MCF 10A (cell line): ENCODE measurements around the gene LMTK2. TPM values are rescaled to one million over a fixed set of nuclear protein-coding genes. Genes with fewer than 3 reads are reported as not detected.

Source experiments
- BruUV-seq: library from RNA; stranded (reverse); fragments of 400-500 nt; replicated peaks from 2 replicates; lab custom pipeline; 2021; lab: Mats Ljungman, UMichigan
- CTCF ChIA-PET: fragments of 300-600 bp; sonication (Branson Sonifier 250); formaldehyde crosslinking; extraction: SDS; loops from one replicate; lab custom pipeline; 2021; ENCODE audit warnings: antibody characterized with exemption, inconsistent platforms; lab: Yijun Ruan, JAX
- POLR2A ChIA-PET: fragments of 300-600, 350-650 bp; sonication (Branson Sonifier 250); formaldehyde crosslinking; extraction: SDS; loops from one replicate; lab custom pipeline; 2020; ENCODE audit warnings: antibody characterized with exemption, inconsistent platforms; lab: Yijun Ruan, JAX
- DNase-seq: peaks from one replicate; pipeline ENCODE4 v3.0.0-alpha.2; 2018; ENCODE audit not compliant: unreplicated experiment
- H3K27ac Mint-ChIP-seq: one replicate; pipeline ENCODE4 v1.8.0; 2022; ENCODE audit warnings: mild to moderate bottlenecking, low read depth, mixed read lengths; ENCODE audit not compliant: unreplicated experiment
- H3K27me3 Mint-ChIP-seq: one replicate; pipeline ENCODE4 v1.8.0; 2022; ENCODE audit warnings: mixed read lengths; ENCODE audit not compliant: insufficient read depth, unreplicated experiment
- H3K36me3 Mint-ChIP-seq: one replicate; pipeline ENCODE4 v1.8.0; 2022; ENCODE audit warnings: mild to moderate bottlenecking, moderate library complexity, mixed read lengths; ENCODE audit not compliant: insufficient read depth, unreplicated experiment
- H3K4me1 Mint-ChIP-seq: one replicate; pipeline ENCODE4 v1.8.0; 2022; ENCODE audit warnings: mixed read lengths; ENCODE audit not compliant: insufficient read depth, unreplicated experiment
- H3K4me3 Mint-ChIP-seq: one replicate; pipeline ENCODE4 v1.8.0; 2022; ENCODE audit warnings: mild to moderate bottlenecking, moderate library complexity, mixed read lengths; ENCODE audit not compliant: unreplicated experiment
- H3K9me3 Mint-ChIP-seq: one replicate; pipeline ENCODE4 v1.8.0; 2022; ENCODE audit warnings: mixed read lengths; ENCODE audit not compliant: unreplicated experiment
- intact Hi-C: fragments of 100-400 bp; cut with micrococcal nuclease; formaldehyde crosslinking; loops from 2 replicates; pipeline ENCODE4 v1.14.1; 2022
- total RNA-seq: library from RNA; stranded (reverse); gene quantifications from 2 replicates; pipeline ENCODE4 v1.2.3, GENCODE V29; 2022
- TF ChIP-seq, protein P1 (sequence below): fragments of 200-600 bp; IDR thresholded peaks from one replicate; pipeline ENCODE4 v1.8.0; 2022; ENCODE audit warnings: antibody characterized with exemption, mild to moderate bottlenecking; ENCODE audit not compliant: unreplicated experiment

The LMTK2 gene
- total RNA-seq, 1 experiment from 2014 or later, result 16.8 TPM

DNA sequence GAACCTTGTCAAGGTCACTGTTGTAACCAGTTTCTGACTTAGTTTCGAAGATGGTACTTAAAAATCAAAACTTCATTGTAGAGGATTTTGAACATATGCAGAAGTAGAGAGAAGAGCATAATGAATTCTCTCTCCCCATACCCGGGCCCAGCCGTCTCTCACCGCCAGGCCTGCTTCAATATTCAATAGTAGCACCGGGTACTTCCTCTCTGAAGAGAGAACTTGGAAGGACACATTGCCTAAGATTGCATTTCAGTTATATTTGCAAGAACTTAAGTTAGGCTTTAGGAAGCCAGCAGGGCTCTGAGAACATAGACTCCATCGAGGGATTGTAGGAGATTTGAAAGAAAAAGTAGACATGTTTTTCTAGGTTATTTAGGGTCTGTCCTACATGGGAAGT, 19.1 kb downstream of the LMTK2 start:
- Mint-ChIP-seq H3K9me3 (no peaks in the 10 kb centered on the region), H3K4me3 (no peak overlapping the region), H3K4me1 (peaks cover 25% of the 10 kb centered on the region), H3K27me3 (no peaks in the 10 kb centered on the region), H3K36me3 (peaks cover 6% of the 10 kb centered on the region), H3K27ac (no peak overlapping the region)
- BruUV-seq, result no TSS peak
- ChIA-PET POLR2A (no interaction called here), CTCF (no interaction called here)
- TF ChIP-seq, protein P1, sequence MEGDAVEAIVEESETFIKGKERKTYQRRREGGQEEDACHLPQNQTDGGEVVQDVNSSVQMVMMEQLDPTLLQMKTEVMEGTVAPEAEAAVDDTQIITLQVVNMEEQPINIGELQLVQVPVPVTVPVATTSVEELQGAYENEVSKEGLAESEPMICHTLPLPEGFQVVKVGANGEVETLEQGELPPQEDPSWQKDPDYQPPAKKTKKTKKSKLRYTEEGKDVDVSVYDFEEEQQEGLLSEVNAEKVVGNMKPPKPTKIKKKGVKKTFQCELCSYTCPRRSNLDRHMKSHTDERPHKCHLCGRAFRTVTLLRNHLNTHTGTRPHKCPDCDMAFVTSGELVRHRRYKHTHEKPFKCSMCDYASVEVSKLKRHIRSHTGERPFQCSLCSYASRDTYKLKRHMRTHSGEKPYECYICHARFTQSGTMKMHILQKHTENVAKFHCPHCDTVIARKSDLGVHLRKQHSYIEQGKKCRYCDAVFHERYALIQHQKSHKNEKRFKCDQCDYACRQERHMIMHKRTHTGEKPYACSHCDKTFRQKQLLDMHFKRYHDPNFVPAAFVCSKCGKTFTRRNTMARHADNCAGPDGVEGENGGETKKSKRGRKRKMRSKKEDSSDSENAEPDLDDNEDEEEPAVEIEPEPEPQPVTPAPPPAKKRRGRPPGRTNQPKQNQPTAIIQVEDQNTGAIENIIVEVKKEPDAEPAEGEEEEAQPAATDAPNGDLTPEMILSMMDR, result no peak
- DNase-seq, result no peak
- intact Hi-C loops, result no loop called here

DNA sequence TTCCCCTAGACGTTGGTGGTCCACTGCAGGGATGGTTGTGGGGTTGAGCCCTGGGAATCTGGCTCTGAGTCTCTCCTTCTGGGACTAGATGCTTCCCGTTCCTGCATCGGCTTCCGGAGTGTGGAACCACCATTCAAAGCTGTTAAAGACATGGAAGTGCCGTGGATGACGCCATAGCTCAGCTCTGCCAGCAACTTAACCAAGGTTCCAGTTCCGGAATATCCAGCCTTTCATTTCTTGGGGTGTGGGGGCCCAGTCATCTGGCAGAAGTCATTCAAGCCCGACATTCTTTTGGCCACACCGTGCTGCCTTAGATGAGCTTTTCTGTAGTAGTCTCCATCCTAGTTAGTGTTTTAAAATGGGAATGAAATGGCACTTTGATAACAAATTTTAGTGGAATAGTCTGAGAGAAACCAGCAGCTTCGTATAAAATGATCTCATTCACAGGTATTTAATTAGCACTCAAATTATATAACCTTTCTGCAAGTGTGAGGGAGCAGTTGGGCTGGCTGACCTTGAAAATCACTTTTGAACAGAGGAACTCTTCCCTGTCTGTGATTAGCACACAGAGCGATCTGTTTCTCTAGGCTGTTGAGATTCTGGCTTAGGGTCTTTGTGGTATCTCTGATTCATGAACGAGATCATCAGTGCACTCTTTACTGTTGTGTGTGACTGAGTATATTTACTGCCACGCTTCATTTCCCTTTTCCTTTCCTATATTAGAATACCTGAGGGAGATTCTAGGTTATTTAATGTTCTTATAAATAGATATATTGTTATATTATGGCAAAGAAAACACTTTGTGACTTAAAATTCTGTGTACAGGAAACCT, 19.9 kb downstream of the LMTK2 start:
- Mint-ChIP-seq H3K27ac (peak overlapping the region; percentile 9), H3K4me1 (peaks cover 32% of the 10 kb centered on the region), H3K9me3 (no peaks in the 10 kb centered on the region), H3K27me3 (no peaks in the 10 kb centered on the region), H3K36me3 (peaks cover 12% of the 10 kb centered on the region), H3K4me3 (no peak overlapping the region)
- no TSS peak for BruUV-seq
- DNase-seq, result no peak
- ChIA-PET POLR2A (no interaction called here), CTCF (interaction anchor here (0.6 kb wide), 1 partner anchor 17 kb away, joined by 3 read pairs; no protein-coding TSS in a partner anchor)
- intact Hi-C loops, result no loop called here
- TF ChIP-seq, protein P1, result no peak

DNA sequence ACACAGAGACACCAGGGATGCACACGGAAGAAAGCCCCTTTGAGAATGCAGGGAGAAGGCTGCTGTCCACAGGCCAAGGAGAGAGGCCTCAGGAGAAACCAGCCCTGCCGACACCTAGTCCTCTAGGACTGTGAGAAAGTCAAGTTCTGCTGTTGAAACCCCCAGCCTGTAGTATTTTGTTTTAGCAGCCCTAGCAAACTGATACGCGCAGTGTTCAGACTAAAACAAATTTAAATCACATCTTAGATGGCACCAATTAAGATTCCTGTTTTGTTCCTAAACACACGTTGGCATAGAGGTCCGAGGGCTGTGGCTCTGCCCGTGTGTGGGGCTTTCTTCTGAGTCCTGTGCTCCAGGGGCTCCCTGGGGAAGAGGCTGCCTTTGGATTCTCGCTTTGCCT, 21.7 kb downstream of the LMTK2 start:
- POLR2A ChIA-PET, result interaction anchor here (7.2 kb wide), 1 partner anchor 8 kb away, joined by 117 read pairs; no protein-coding TSS in a partner anchor
- TF ChIP-seq, protein P1, result no peak
- Mint-ChIP-seq H3K27ac (no peak overlapping the region), H3K4me3 (no peak overlapping the region), H3K36me3 (peaks cover 12% of the 10 kb centered on the region), H3K27me3 (no peaks in the 10 kb centered on the region), H3K9me3 (no peaks in the 10 kb centered on the region), H3K4me1 (peaks cover 34% of the 10 kb centered on the region)
- no peak for DNase-seq
- CTCF ChIA-PET, result no interaction called here
- BruUV-seq, result no TSS peak
- intact Hi-C loops, result no loop called here

DNA sequence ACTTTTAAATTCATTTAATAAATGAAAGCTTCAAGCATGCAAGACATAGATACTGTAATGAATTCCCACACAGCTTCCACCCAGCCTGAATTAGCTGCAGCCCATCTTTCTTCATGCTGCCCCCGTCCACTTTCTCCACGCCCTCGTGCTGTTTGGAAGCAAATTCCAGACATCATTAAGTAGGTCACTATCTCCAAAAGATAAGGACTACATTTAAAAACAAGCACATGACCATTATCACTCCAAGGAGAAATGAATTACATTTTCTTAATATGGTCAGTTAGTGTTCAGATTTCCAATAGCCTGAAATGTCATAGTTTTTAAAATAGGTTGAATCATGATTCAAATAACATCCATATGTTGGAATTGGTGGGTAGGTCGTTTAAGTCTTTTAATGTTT, 24.3 kb downstream of the LMTK2 start:
- intact Hi-C loops, result no loop called here
- TF ChIP-seq, protein P1, result no peak
- DNase-seq, result no peak
- Mint-ChIP-seq H3K4me1 (peaks cover 41% of the 10 kb centered on the region), H3K36me3 (peaks cover 8% of the 10 kb centered on the region), H3K4me3 (no peak overlapping the region), H3K9me3 (no peaks in the 10 kb centered on the region), H3K27me3 (no peaks in the 10 kb centered on the region), H3K27ac (peak overlapping the region; percentile 91)
- CTCF ChIA-PET, result interaction anchor here (0.7 to 3.9 kb wide), 8 partner anchors 11 to 113 kb away, joined by 3 to 29 read pairs (median 6); partner anchors contain the start of gene LMTK2
- BruUV-seq, result no TSS peak
- POLR2A ChIA-PET, result interaction anchor here (0.8 to 7.2 kb wide), 7 partner anchors 11 to 45 kb away, joined by 3 to 117 read pairs (median 4); no protein-coding TSS in a partner anchor
